Ectodermal cell (in vitro differentiated cells): ENCODE measurements around the gene ZNF446.
A peak's percentile ranks its signal among the peaks of the same experiment; 100 is the strongest.
"Not testable (repeated sequence)": the region's sequence is repeated elsewhere in the genome, so short reads cannot be mapped to it uniquely, and the experiment has no call there.

Experiments used
- H3K27ac ChIP-seq: 2 replicates; pipeline ENCODE4 v1.7.0; 2013; ENCODE audit warnings: mild to moderate bottlenecking, low read depth, low read length; ENCODE audit not compliant: insufficient read depth, poor library complexity, severe bottlenecking
- H3K27me3 ChIP-seq: 2 replicates; pipeline ENCODE4 v1.7.0; 2013; ENCODE audit warnings: mild to moderate bottlenecking, low read length; ENCODE audit not compliant: insufficient read depth, control insufficient read depth, poor library complexity, severe bottlenecking
- H3K36me3 ChIP-seq: one replicate; pipeline ENCODE4 v1.7.0; 2013; ENCODE audit warnings: low read length; ENCODE audit not compliant: control insufficient read depth, insufficient read depth
- H3K4me1 ChIP-seq: one replicate; pipeline ENCODE4 v1.7.0; 2013; ENCODE audit warnings: low read length; ENCODE audit not compliant: control insufficient read depth, insufficient read depth
- H3K4me3 ChIP-seq: 2 replicates; pipeline ENCODE4 v1.7.0; 2013; ENCODE audit warnings: low read depth, low read length, control low read depth; ENCODE audit not compliant: insufficient read depth
- H3K9me3 ChIP-seq: 2 replicates; pipeline ENCODE4 v1.7.0; 2013; ENCODE audit warnings: mild to moderate bottlenecking, low read length, moderate library complexity; ENCODE audit not compliant: control insufficient read depth
- WGBS, 2 experiments: methylation state at CpG; one replicate each; pipeline ENCODE4 v1.1.7; 2013; ENCODE audit warnings: missing lambda C conversion rate in 2 of 2; 5-methylcytosine and 5-hydroxymethylcytosine counted together

Gene ZNF446

DNA sequence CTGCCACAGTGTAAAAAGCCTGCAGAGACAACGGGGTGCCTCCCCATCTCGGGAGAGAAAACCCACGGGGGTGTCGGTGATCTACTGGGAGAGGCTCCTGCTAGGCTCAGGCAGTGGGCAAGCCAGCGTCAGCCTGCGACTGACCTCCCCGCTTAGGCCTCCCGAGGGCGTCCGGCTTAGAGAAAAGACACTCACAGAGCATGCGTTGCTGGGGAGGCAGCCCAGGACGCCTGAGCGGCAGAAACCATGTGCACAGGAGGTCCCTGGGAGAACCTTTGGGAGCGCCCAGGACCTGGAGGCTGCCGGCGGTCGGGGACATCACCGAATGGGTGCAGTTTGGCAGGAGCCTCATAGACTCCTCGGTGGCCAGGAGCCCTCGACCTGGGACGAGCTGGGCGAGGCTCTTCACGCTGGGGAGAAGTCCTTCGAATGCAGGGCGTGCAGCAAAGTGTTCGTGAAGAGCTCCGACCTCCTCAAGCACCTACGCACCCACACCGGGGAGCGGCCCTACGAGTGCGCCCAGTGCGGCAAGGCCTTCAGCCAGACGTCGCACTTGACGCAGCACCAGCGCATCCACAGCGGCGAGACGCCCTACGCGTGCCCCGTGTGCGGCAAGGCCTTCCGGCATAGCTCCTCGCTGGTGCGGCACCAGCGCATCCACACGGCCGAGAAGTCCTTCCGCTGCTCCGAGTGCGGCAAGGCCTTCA, 5.2 kb upstream of the ZNF446 start:
- not testable (repeated sequence) for H3K4me1 ChIP-seq, H3K9me3 ChIP-seq, H3K27me3 ChIP-seq, H3K4me3 ChIP-seq, H3K36me3 ChIP-seq, H3K27ac ChIP-seq
- 96% methylated on average over 28 of the region's 53 CpGs for WGBS, 2 experiments

DNA sequence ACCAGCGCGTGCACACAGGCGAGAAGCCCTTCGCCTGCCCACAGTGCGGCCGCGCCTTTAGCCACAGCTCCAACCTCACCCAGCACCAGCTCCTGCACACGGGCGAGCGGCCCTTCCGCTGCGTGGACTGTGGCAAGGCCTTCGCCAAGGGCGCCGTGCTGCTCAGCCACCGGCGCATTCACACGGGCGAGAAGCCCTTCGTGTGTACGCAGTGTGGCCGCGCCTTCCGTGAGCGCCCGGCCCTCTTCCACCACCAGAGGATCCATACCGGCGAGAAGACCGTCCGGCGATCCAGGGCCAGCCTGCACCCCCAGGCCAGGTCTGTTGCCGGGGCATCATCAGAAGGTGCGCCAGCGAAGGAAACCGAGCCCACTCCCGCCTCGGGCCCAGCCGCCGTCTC, 4.4 kb upstream of the ZNF446 start:
- no peaks in the 10 kb centered on the region for H3K27me3 ChIP-seq
- no peaks in the 10 kb centered on the region for H3K4me1 ChIP-seq
- H3K36me3 ChIP-seq, result peaks cover 5% of the 10 kb centered on the region
- no peak overlapping the region for H3K27ac ChIP-seq
- no peak overlapping the region for H3K4me3 ChIP-seq
- 96 to 97% methylated on average over 39 of the region's 39 CpGs for WGBS, 2 experiments
- no peaks in the 10 kb centered on the region for H3K9me3 ChIP-seq

DNA sequence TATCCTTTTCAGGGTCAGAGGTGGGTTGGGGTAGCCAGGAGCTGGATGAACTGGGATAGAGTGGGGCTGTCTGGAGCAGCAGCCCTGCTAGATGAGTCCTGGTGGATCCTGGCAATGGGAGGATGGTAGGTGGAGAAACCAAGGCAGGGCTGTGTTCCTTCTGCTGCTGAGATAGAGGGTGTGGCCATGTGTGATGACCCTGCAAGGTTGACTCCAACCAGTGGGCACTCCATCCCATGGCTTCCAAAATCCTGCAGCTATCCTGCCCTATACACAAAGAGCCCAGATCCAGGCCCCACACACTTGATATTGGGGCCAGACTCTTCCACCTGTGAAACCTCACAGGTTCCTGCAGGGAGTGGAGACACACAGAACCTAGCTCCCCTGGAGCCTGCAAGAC, 2.4 kb upstream of the ZNF446 start:
- H3K9me3 ChIP-seq, result no peaks in the 10 kb centered on the region
- H3K4me3 ChIP-seq, result no peak overlapping the region
- H3K27me3 ChIP-seq, result no peaks in the 10 kb centered on the region
- no peak overlapping the region for H3K27ac ChIP-seq
- peaks cover 5% of the 10 kb centered on the region for H3K36me3 ChIP-seq
- H3K4me1 ChIP-seq, result no peaks in the 10 kb centered on the region

DNA sequence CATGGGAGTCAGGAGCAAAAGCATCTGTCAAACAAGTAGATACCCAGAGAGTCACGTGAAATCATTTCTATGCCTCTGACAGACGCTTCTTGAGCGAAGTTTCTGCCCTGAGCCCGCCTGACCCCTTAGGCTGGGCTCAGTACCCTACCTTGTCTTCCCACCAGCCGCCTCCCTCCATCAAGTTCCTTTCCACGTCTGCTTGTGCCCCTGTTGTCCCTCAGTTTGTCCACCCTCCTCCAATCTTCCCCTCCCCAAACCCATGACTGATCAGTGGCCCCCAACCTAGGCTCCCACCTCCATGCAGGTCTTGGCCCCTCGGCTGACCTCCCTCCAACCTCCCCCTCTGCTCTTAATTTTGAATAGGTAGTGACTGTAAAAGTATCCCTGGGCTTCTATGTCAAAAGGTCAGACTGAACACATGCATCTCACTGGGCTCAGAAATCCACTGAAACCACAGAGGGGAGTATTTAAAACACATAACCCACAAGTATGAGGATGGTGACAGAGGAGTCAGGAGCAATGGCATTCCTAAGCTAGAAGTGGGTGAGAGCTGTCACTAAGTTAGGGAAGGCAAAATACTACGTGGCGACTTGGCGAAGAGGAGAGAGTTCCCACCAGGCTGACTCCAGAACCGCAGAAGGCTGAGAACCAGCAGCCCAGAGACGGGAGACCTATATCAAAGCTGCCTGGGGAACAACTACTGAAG, 1.7 kb upstream of the ZNF446 start:
- WGBS, 2 experiments, result 89 to 90% methylated on average over 11 to 12 of the region's 12 CpGs
- Histone ChIP-seq H3K27ac (no peak overlapping the region), H3K4me1 (no peaks in the 10 kb centered on the region), H3K27me3 (no peaks in the 10 kb centered on the region), H3K4me3 (peak overlapping the region; percentile 72), H3K9me3 (no peaks in the 10 kb centered on the region), H3K36me3 (peaks cover under 1% of the 10 kb centered on the region)

DNA sequence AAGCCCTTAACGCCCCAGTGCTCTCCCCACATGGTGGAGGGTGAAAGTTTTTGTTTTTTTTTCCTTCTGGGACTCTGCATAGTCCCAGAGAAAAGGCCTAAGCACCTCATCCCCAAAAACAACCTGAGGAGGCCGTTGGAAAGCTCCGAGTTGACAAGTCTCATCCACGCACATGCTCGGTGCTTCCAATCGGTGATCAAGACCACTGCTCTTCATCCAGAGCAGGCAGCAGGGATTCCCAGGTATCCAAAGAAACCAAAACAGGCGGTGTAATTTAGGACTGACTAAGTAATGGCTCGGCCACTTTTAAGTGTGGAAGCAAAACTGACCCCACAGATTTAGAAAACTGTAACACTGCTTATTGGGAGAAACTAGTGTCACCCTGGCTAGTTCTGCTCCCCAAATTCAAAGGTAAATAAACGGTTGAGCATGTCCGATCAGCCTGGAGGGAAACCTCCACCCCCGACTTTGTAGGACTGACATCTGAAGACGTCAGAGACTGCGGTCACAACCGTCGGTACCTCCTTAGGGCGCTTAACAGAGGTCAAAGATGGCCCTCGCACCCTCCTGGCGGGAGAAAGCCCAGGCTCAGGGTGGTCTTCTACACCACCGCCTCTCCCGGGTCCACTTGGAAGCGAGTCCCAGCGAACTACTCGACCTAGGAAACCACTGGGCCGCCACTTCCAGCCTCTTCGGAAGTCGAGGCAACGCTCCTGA, 997 bp upstream of the ZNF446 start:
- WGBS, 2 experiments, result 31 to 32% methylated on average over 27 of the region's 27 CpGs
- Histone ChIP-seq H3K27me3 (no peaks in the 10 kb centered on the region), H3K36me3 (no peaks in the 10 kb centered on the region), H3K9me3 (no peaks in the 10 kb centered on the region), H3K4me1 (no peaks in the 10 kb centered on the region), H3K4me3 (peak overlapping the region; percentile 72), H3K27ac (peak overlapping the region; percentile 82)

DNA sequence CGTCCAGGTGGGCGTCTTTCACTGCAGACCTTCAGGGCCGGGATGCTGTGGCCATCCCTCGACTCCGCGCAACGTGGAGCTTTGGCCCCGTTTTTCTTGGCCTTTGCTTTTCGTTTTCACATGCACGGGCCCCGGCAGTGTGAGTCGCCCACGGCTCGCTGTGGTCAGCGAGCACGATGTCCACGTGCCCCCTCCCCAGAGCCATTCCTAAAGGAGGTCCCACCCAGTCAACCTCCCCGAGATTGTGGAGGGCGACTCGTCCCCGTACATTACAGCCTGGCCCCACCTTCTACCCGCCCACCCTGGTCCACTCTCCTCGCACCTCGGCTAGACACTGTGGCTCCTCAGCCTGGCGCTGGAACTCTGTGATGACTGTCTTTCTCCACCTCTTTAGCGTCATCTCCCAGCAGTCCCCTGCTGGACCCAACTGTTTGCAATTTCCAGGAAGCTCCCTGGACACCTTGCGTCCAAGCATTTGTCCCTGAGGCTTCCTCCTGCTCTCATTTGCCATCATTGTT, 405 bp downstream of the ZNF446 start:
- WGBS, 2 experiments, result 11 to 12% methylated on average over 27 of the region's 27 CpGs
- Histone ChIP-seq H3K27me3 (no peaks in the 10 kb centered on the region), H3K27ac (peak overlapping the region; percentile 64), H3K4me1 (no peaks in the 10 kb centered on the region), H3K4me3 (peak overlapping the region; percentile 72), H3K36me3 (no peaks in the 10 kb centered on the region), H3K9me3 (no peaks in the 10 kb centered on the region)

DNA sequence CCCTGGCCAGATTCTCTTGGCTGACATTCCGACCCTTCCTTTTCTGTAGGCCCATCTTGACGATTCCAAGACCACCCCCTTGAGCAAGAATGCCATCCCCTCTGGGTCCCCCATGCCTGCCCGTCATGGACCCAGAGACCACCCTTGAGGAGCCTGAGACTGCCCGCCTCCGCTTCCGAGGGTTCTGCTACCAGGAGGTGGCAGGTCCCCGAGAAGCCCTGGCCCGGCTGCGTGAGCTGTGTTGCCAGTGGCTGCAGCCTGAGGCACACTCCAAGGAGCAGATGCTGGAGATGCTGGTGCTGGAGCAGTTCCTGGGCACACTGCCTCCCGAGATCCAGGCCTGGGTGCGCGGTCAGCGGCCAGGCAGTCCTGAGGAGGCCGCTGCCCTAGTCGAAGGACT, 978 bp downstream of the ZNF446 start:
- H3K4me3 ChIP-seq, result peak overlapping the region; percentile 72
- WGBS, 2 experiments, result 91 to 93% methylated on average over 15 of the region's 15 CpGs
- H3K4me1 ChIP-seq, result no peaks in the 10 kb centered on the region
- H3K9me3 ChIP-seq, result no peaks in the 10 kb centered on the region
- no peaks in the 10 kb centered on the region for H3K36me3 ChIP-seq
- no peaks in the 10 kb centered on the region for H3K27me3 ChIP-seq
- H3K27ac ChIP-seq, result no peak overlapping the region

DNA sequence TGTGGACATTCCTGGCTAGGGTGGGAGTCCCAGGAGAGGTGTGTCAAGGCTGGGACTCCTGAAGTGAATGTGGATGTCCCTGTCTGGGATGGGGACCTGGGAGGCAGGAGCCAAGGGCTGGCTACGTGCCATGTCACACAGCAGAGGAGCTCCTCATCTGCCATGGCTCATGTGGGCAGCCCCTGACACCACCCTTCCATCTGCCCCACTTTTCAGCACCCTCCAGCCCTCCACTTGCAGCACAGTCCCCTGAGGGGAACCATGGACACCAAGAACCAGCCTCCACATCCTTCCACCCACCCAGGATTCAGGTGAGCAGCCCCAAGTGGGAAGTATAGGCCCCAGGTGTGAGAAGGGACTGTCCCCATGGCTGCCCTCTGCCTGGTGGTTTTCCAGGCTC, 1.7 kb downstream of the ZNF446 start:
- H3K4me1 ChIP-seq, result no peaks in the 10 kb centered on the region
- H3K27me3 ChIP-seq, result no peaks in the 10 kb centered on the region
- H3K4me3 ChIP-seq, result no peak overlapping the region
- H3K27ac ChIP-seq, result no peak overlapping the region
- 89 to 100% methylated on average over 1 of the region's 1 CpG for WGBS, 2 experiments
- no peaks in the 10 kb centered on the region for H3K9me3 ChIP-seq
- no peaks in the 10 kb centered on the region for H3K36me3 ChIP-seq

DNA sequence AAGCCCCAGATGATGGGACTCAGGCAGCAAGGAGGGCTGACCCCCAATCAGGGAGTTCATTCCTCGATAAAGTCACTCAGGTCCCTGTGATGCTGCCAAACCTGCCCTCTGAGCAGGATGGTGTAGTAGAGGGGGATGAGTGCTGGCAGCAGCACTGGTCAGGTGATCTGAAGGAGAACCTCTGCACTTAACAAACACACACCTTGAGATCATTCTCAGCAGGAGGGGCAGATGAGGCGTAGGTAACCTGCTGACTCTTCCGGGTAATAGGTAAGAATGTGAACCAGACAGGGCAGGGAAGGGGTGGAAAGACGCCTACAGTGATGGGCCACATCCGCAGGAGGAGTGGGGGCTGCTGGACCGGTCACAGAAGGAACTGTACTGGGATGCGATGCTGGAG, 3.2 kb downstream of the ZNF446 start:
- Histone ChIP-seq H3K27me3 (no peaks in the 10 kb centered on the region), H3K9me3 (no peaks in the 10 kb centered on the region), H3K36me3 (no peaks in the 10 kb centered on the region), H3K27ac (no peak overlapping the region), H3K4me1 (no peaks in the 10 kb centered on the region), H3K4me3 (no peak overlapping the region)
- WGBS, 2 experiments, result 93 to 94% methylated on average over 7 of the region's 7 CpGs
